T47D (cell line): ENCODE measurements around the gene SCFD2.

ENCODE experiments used
- DNase-seq, 2 experiments: peaks; one replicate each; pipeline versions ENCODE4 v3.0.0 to v3.0.0-alpha.2; 2011 to 2012; ENCODE audit warnings: low read depth in 1 of 2, low spot score in 1 of 2
- JUND ChIP-seq: IDR thresholded peaks from 2 replicates; pipeline ENCODE4 v1.6.1; 2012; ENCODE audit warnings: low read depth
- in situ Hi-C: cut with HindIII; loops from 2 replicates; pipeline ENCODE4 v1.10.0; 2016; ENCODE audit warnings: low sequenced_read_pairs, low pct_unique_long_range_greater_than_20kb

The SCFD2 gene

GRCh38 chr4:53132132-53132891, 233.5 kb downstream of the SCFD2 start:
- TF ChIP-seq JUND = no peak
- DNase-seq = no peak
- in situ Hi-C loops = no loop called here

- in situ Hi-C loops = no loop called here
- no peak for DNase-seq
- TF ChIP-seq JUND = no peak
Observed at GRCh38 chr4:53131562-53131925, 234.3 kb downstream of the SCFD2 start.

- in situ Hi-C loops = no loop called here
- no peak for DNase-seq
- no peak for TF ChIP-seq JUND
Observed at GRCh38 chr4:53130896-53131561, 234.8 kb downstream of the SCFD2 start.

DNA sequence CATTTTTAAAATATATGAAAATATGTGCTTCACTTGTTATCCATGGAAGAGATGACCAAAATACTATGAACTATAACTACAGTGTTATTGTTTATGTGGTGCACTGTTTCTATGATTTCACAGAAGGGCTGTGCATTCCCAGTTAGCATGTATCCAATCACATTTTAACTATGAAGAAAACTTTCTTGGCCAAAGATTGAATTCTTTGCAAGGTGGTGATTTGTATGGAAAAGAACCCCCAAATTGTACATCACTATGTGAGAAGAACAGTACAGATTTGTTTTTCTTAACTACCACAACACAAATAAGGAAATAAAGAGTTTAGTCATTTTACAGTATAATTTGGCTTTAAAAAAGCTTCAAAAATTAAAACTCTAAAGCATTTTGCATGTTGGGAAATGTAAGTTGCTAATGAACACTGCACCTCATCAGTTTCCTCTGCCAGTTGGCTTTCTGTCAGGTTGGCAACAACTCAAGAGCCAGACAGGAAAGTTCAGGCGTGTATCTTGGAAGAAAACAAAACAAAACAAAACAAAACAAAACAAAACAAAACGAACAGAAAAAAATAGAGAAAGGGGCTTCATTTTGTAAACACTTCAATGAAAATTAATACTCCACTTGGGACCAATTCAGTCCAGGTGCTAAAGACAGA, 237.0 kb downstream of the SCFD2 start:
- TF ChIP-seq JUND = no peak
- DNase-seq = no peak
- in situ Hi-C loops = no loop called here

- no peak for TF ChIP-seq JUND
- DNase-seq = no peak
- in situ Hi-C loops = no loop called here
Observed at GRCh38 chr4:53128231-53128630, 237.6 kb downstream of the SCFD2 start.

- in situ Hi-C loops = no loop called here
- DNase-seq = no peak
- TF ChIP-seq JUND = no peak
Observed at GRCh38 chr4:53127365-53127764, 238.5 kb downstream of the SCFD2 start.

GRCh38 chr4:53126099-53126498, 239.8 kb downstream of the SCFD2 start:
- DNase-seq = no peak
- in situ Hi-C loops = no loop called here
- TF ChIP-seq JUND = no peak

DNA sequence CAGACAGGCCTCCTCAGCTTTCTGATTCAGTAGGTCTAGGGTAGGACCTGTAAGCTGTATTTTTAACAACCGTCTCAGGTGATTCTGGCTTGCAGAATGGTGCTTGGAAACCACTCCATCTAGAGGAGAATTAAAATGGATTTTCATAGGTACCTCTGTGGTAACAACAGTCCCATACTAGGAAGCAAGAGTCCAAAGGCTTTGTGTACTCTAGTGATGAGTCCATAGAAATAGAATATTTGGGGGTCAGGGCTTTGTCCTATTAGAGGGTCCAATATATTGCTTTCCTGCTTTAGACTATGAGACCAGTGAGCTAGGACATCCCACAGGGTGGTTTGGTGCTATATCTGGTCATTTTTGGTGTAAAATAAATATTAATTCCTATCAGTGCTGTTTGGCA, 242.0 kb downstream of the SCFD2 start:
- in situ Hi-C loops = no loop called here
- TF ChIP-seq JUND = no peak
- no peak for DNase-seq

DNA sequence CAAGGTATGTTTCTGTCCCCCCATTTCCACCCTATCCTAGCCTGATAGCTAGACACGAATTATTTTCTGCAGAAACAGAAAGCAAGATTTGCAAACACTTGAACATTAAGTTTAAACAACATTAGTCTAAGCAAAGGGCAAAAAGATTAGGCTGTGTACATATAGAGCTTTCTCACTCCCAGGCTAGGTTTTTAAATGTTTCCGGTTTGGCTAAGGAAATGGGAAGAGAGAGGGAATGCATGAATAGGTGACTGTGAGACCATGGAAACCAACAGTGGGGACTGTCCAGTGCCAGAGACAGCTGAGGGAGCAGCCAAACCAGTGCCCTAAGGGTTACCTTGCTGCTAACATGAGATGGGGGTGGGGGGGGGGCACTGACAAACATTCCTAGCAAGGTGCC, 242.7 kb downstream of the SCFD2 start:
- no peak for TF ChIP-seq JUND
- no peak for DNase-seq
- in situ Hi-C loops = no loop called here

DNA sequence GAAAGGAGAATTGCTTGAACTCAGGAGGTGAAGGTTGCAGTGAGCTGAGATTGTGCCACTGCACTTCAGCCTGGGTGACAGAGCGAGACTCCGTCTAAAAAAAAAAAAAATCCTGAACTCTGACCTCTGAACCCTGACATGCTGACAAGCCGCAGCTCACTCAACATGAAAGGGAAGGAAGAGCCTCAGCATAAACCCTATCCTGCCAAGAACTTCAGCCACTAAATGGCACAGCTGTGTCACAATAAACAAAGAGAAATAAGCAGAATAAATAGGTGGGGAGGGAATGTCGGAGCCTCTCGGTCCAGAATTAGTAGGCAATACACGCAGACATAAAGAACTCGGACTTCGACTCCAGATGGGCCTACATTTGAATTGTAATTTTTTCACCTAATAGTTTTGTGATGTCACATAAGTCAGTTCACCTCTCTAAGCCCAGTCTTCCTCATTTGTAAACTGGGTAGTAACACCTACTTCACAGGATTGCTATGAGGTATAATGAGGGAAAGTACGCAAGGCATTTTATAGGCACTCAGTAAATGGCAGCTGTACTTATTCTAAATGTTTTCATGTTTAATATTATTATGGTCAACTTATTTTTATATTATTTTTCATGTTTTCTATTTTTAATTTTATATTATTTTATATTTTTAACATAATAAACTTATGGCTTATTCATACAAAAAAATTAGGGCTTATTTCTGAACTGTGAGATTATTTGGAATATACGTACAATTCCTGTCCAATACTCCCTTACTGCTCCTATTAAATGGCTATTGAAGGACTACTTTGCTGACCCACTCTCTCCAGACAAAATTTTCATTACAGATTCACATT, 243.4 kb downstream of the SCFD2 start:
- in situ Hi-C loops = no loop called here
- DNase-seq = no peak

GRCh38 chr4:53121264-53121865, 244.5 kb downstream of the SCFD2 start:
- no peak for TF ChIP-seq JUND
- DNase-seq = no peak
- in situ Hi-C loops = no loop called here

More for the DNA sequence above, 243.4 kb downstream of the SCFD2 start:
- no peak for TF ChIP-seq JUND

DNA sequence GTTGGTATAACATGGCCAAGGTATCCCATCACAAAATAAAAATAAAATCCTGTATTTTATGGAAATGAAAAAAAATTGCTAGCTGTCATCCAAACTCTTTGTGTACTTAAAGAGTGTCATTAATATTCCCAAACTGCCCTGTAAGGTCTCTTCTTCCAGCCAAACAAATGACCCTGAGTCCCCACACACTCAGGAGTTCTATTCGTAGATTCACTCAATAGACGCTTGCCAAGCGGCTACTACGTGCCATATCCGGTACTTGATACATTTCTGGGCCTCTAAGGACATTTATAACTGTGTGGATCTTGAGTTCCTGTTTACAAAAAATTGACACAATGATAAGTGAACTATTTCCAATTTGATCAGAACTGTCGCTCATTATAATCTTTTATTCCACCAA, 245.1 kb downstream of the SCFD2 start:
- in situ Hi-C loops = no loop called here

More for the DNA sequence above, 245.1 kb downstream of the SCFD2 start:
- DNase-seq = no peak
- no peak for TF ChIP-seq JUND
